HG03460 (cell line): ENCODE results near the gene FHIT.

Experiments
- ATAC-seq: cut with Tn5 transposase; IDR thresholded peaks from one replicate; pipeline ENCODE4 v1.9.1; 2021; ENCODE audit not compliant: unreplicated experiment

Gene FHIT

GRCh38 chr3:59994732-59995304 lies 1256.4 kb downstream of the FHIT start:
- ATAC-seq = no peak

GRCh38 chr3:59992578-59992977 lies 1258.7 kb downstream of the FHIT start:
- ATAC-seq = no peak

- ATAC-seq = no peak
These were observed 1260.3 kb downstream of the FHIT start for GRCh38 chr3:59990915-59991314.

GRCh38 chr3:59982510-59982909 lies 1268.7 kb downstream of the FHIT start:
- no peak for ATAC-seq

GRCh38 chr3:59981377-59981776 lies 1269.9 kb downstream of the FHIT start:
- ATAC-seq = no peak

- no peak for ATAC-seq
These were observed 1270.7 kb downstream of the FHIT start for GRCh38 chr3:59980576-59980975.

GRCh38 chr3:59979542-59979941 lies 1271.7 kb downstream of the FHIT start:
- no peak for ATAC-seq

GRCh38 chr3:59978979-59979378 lies 1272.3 kb downstream of the FHIT start:
- ATAC-seq = peak; percentile 73

- no peak for ATAC-seq
These were observed 1280.5 kb downstream of the FHIT start for GRCh38 chr3:59970796-59971195.

GRCh38 chr3:59970376-59970775 lies 1280.9 kb downstream of the FHIT start:
- no peak for ATAC-seq

GRCh38 chr3:59968513-59969045 lies 1282.7 kb downstream of the FHIT start:
- ATAC-seq = no peak

- no peak for ATAC-seq
These were observed 1287.6 kb downstream of the FHIT start for GRCh38 chr3:59963676-59964075.

- no peak for ATAC-seq
These were observed 1294.1 kb downstream of the FHIT start for GRCh38 chr3:59957150-59957549.

GRCh38 chr3:59953104-59953503 lies 1298.1 kb downstream of the FHIT start:
- no peak for ATAC-seq

- no peak for ATAC-seq
These were observed 1301.9 kb downstream of the FHIT start for GRCh38 chr3:59949311-59949710.

GRCh38 chr3:59946401-59946800 lies 1304.9 kb downstream of the FHIT start:
- no peak for ATAC-seq

- no peak for ATAC-seq
These were observed 1310.5 kb downstream of the FHIT start for GRCh38 chr3:59940718-59941117.

- ATAC-seq = no peak
These were observed 1311.3 kb downstream of the FHIT start for GRCh38 chr3:59939826-59940426.

- ATAC-seq = no peak
These were observed 1312.4 kb downstream of the FHIT start for GRCh38 chr3:59938828-59939227.

- no peak for ATAC-seq
These were observed 1314.1 kb downstream of the FHIT start for GRCh38 chr3:59937201-59937600.

- ATAC-seq = no peak
These were observed 1314.8 kb downstream of the FHIT start for GRCh38 chr3:59936472-59936871.

GRCh38 chr3:59935025-59935424 lies 1316.2 kb downstream of the FHIT start:
- peak; percentile 90 for ATAC-seq

- peak; percentile 14 for ATAC-seq
These were observed 1316.7 kb downstream of the FHIT start for GRCh38 chr3:59934560-59934959.
